Mesendoderm (in vitro differentiated cells): ENCODE results near the gene VWA8.
"Not testable (repeated sequence)": the region's sequence is repeated elsewhere in the genome, so short reads cannot be mapped to it uniquely, and the experiment has no call there.

Source experiments
- DNase-seq: peaks from one replicate; pipeline ENCODE4 v3.0.0; 2013
- H2AK5ac ChIP-seq: 2 replicates; pipeline ENCODE4 v1.6.1; 2013; ENCODE audit warnings: low read length, inconsistent platforms
- H2BK120ac ChIP-seq: 2 replicates; pipeline ENCODE4 v1.6.1; 2013; ENCODE audit warnings: low read depth, mild to moderate bottlenecking, low read length, moderate library complexity, mixed read lengths
- H2BK15ac ChIP-seq: replicated peaks from 2 replicates; pipeline ENCODE4 v1.6.1; 2013; ENCODE audit warnings: low read depth, mild to moderate bottlenecking, moderate library complexity
- H2BK5ac ChIP-seq: 2 replicates; pipeline ENCODE4 v1.6.1; 2013; ENCODE audit warnings: low read length, inconsistent platforms
- H3K18ac ChIP-seq: 2 replicates; pipeline ENCODE4 v1.6.1; 2013; ENCODE audit warnings: mild to moderate bottlenecking, low read length, mixed read lengths
- H3K23ac ChIP-seq: one replicate; pipeline ENCODE4 v1.6.1; 2013; ENCODE audit warnings: low read length
- H3K27ac ChIP-seq: 2 replicates; pipeline ENCODE4 v1.5.1; 2013; ENCODE audit warnings: low read depth, mild to moderate bottlenecking, inconsistent platforms, low read length, moderate library complexity
- H3K27me3 ChIP-seq: 2 replicates; pipeline ENCODE4 v1.6.1; 2013; ENCODE audit warnings: low read length, control low read depth, mild to moderate bottlenecking, inconsistent platforms; ENCODE audit not compliant: insufficient read depth, poor library complexity
- H3K36me3 ChIP-seq: 2 replicates; pipeline ENCODE4 v1.6.1; 2013; ENCODE audit warnings: low read length, inconsistent platforms; ENCODE audit not compliant: control insufficient read depth, insufficient read depth
- H3K4ac ChIP-seq: one replicate; pipeline ENCODE4 v1.6.1; 2013; ENCODE audit warnings: low read depth, mild to moderate bottlenecking, low read length, moderate library complexity
- H3K4me1 ChIP-seq: 2 replicates; pipeline ENCODE4 v1.6.1; 2013; ENCODE audit warnings: low read depth, low read length, inconsistent platforms; ENCODE audit not compliant: control insufficient read depth
- H3K4me2 ChIP-seq: 2 replicates; pipeline ENCODE4 v1.6.1; 2013; ENCODE audit warnings: low read length
- H3K4me3 ChIP-seq: 2 replicates; pipeline ENCODE4 v1.5.1; 2013; ENCODE audit warnings: mild to moderate bottlenecking, low read length
- H3K56ac ChIP-seq: one replicate; pipeline ENCODE4 v1.6.1; 2013; ENCODE audit warnings: low read length
- H3K79me1 ChIP-seq: 2 replicates; pipeline ENCODE4 v1.6.1; 2013; ENCODE audit warnings: low read length, inconsistent platforms
- H3K79me2 ChIP-seq: 2 replicates; pipeline ENCODE4 v1.6.1; 2013; ENCODE audit warnings: mild to moderate bottlenecking, low read length; ENCODE audit not compliant: control insufficient read depth, insufficient read depth
- H3K9ac ChIP-seq: 2 replicates; pipeline ENCODE4 v1.6.1; 2013; ENCODE audit warnings: low read length, inconsistent platforms
- H4K5ac ChIP-seq: one replicate; pipeline ENCODE4 v1.6.1; 2013; ENCODE audit warnings: low read length
- H4K8ac ChIP-seq: one replicate; pipeline ENCODE4 v1.6.1; 2013; ENCODE audit warnings: low read depth, mild to moderate bottlenecking, control low read depth, low read length, moderate library complexity
- WGBS: extraction: QIAGEN DNeasy Blood & Tissue Kit; methylation state at CpG from one replicate; pipeline ENCODE4 v1.1.7; 2013; ENCODE audit warnings: low lambda C conversion rate, missing lambda C conversion rate; ENCODE audit not compliant: insufficient coverage; ENCODE audit errors: extremely low coverage; 5-methylcytosine and 5-hydroxymethylcytosine counted together

VWA8 gene

DNA sequence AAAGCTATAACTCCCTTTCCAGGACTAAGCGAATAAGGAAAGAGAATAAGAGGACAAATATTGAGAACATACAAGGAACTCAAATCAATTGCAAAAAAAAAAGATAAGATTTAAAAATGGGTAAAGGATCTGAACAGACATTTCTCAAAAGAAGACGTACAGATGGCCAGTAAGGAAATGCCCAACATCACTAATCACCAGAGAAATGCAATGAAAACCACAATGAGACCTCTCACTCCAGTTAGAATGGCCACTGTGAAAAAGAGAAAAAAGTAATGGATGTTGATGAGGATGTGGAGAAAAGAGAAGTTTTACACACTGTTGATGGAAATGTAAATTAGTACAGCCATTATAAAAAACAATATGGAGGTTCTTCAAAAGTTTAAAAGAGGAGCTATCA is 63.8 kb downstream of the VWA8 start:
- Histone ChIP-seq H3K4me3 (no peak overlapping the region), H3K18ac (no peak overlapping the region), H3K4ac (no peak overlapping the region), H2BK15ac (no peak overlapping the region), H4K8ac (no peak overlapping the region), H3K27ac (no peak overlapping the region), H3K4me1 (no peaks in the 10 kb centered on the region), H3K79me1 (no peaks in the 10 kb centered on the region), H2BK120ac (no peak overlapping the region), H3K36me3 (no peaks in the 10 kb centered on the region), H3K56ac (no peak overlapping the region), H3K27me3 (no peaks in the 10 kb centered on the region), H3K23ac (no peak overlapping the region), H2AK5ac (no peak overlapping the region), H3K79me2 (no peaks in the 10 kb centered on the region), H3K9ac (no peak overlapping the region), H3K4me2 (no peak overlapping the region), H4K5ac (no peak overlapping the region), H2BK5ac (no peak overlapping the region)
- no peak for DNase-seq
- no CpG with 5 or more reads among the region's 2 CpGs for WGBS

GRCh38 chr13:41895478-41895877 is 65.4 kb downstream of the VWA8 start:
- Histone ChIP-seq H3K27me3 (no peaks in the 10 kb centered on the region), H3K23ac (no peak overlapping the region), H3K56ac (no peak overlapping the region), H2AK5ac (no peak overlapping the region), H3K4me1 (no peaks in the 10 kb centered on the region), H4K8ac (no peak overlapping the region), H3K79me1 (no peaks in the 10 kb centered on the region), H3K36me3 (no peaks in the 10 kb centered on the region), H3K27ac (no peak overlapping the region), H3K9ac (no peak overlapping the region), H3K18ac (no peak overlapping the region), H2BK15ac (no peak overlapping the region), H3K79me2 (no peaks in the 10 kb centered on the region), H4K5ac (no peak overlapping the region), H3K4me3 (no peak overlapping the region), H2BK120ac (no peak overlapping the region), H2BK5ac (no peak overlapping the region), H3K4ac (no peak overlapping the region), H3K4me2 (no peak overlapping the region)
- WGBS: no CpG with 5 or more reads among the region's 1 CpG
- DNase-seq: no peak

- Histone ChIP-seq H2BK15ac (no peak overlapping the region), H3K4ac (no peak overlapping the region), H3K9ac (no peak overlapping the region), H2AK5ac (no peak overlapping the region), H3K4me2 (no peak overlapping the region), H4K5ac (no peak overlapping the region), H3K18ac (no peak overlapping the region), H3K79me1 (no peaks in the 10 kb centered on the region), H2BK5ac (no peak overlapping the region), H3K27me3 (no peaks in the 10 kb centered on the region), H3K56ac (no peak overlapping the region), H4K8ac (no peak overlapping the region), H3K27ac (no peak overlapping the region), H3K23ac (no peak overlapping the region), H3K4me1 (no peaks in the 10 kb centered on the region), H2BK120ac (no peak overlapping the region), H3K36me3 (no peaks in the 10 kb centered on the region), H3K79me2 (no peaks in the 10 kb centered on the region), H3K4me3 (no peak overlapping the region)
- no peak for DNase-seq
- no CpG with 5 or more reads among the region's 4 CpGs for WGBS
Measured at GRCh38 chr13:41891119-41891518, 69.8 kb downstream of the VWA8 start.

DNA sequence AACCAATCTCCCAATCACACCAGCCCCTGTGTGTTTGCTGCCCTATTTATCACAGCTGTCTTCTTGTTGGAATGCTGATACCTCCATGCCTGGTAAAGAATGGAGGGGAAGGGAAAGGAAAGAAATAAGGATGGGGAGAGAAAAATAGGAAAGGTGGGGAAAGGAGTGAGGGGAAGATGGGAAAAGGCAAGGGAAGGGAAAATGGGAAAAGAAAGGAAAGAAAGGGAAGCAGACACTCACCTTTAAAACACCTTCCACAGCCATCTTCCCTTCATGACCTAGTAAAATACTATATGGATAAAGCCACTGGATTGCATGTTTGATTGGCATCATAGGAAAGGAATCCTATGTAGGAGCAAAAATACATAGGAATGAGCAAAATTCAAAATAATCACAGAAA is 77.8 kb downstream of the VWA8 start:
- Histone ChIP-seq H3K36me3 (no peaks in the 10 kb centered on the region), H3K18ac (no peak overlapping the region), H3K4ac (no peak overlapping the region), H3K4me2 (no peak overlapping the region), H3K27me3 (no peaks in the 10 kb centered on the region), H2BK15ac (no peak overlapping the region), H2AK5ac (no peak overlapping the region), H2BK5ac (no peak overlapping the region), H3K56ac (no peak overlapping the region), H3K79me2 (no peaks in the 10 kb centered on the region), H3K4me3 (no peak overlapping the region), H3K23ac (no peak overlapping the region), H3K79me1 (no peaks in the 10 kb centered on the region), H3K4me1 (no peaks in the 10 kb centered on the region), H2BK120ac (no peak overlapping the region), H3K27ac (no peak overlapping the region), H4K8ac (no peak overlapping the region), H4K5ac (no peak overlapping the region), H3K9ac (no peak overlapping the region)
- no peak for DNase-seq

- H3K79me1 ChIP-seq, H3K9ac ChIP-seq, H3K18ac ChIP-seq, H3K27me3 ChIP-seq, DNase-seq, H3K56ac ChIP-seq, H3K4me3 ChIP-seq, H2AK5ac ChIP-seq, H3K23ac ChIP-seq, H3K4ac ChIP-seq, H2BK5ac ChIP-seq, H3K27ac ChIP-seq, H3K4me2 ChIP-seq, H2BK120ac ChIP-seq, H3K79me2 ChIP-seq, H2BK15ac ChIP-seq, H4K8ac ChIP-seq, H4K5ac ChIP-seq, H3K4me1 ChIP-seq, H3K36me3 ChIP-seq: not testable (repeated sequence)
- no CpG with 5 or more reads among the region's 32 CpGs for WGBS
Measured at GRCh38 chr13:41881890-41882289, 79.0 kb downstream of the VWA8 start.

- no peaks in the 10 kb centered on the region for H3K79me1 ChIP-seq
- H3K27me3 ChIP-seq: no peaks in the 10 kb centered on the region
- DNase-seq: no peak
- no peak overlapping the region for H2BK15ac ChIP-seq
- H3K9ac ChIP-seq: no peak overlapping the region
- no peak overlapping the region for H3K27ac ChIP-seq
- no peak overlapping the region for H3K4ac ChIP-seq
- no CpG with 5 or more reads among the region's 1 CpG for WGBS
- H3K23ac ChIP-seq: no peak overlapping the region
- H3K4me2 ChIP-seq: no peak overlapping the region
- H3K4me1 ChIP-seq: no peaks in the 10 kb centered on the region
- no peak overlapping the region for H2AK5ac ChIP-seq
- H3K4me3 ChIP-seq: no peak overlapping the region
- H3K18ac ChIP-seq: no peak overlapping the region
- H2BK120ac ChIP-seq: no peak overlapping the region
- H4K5ac ChIP-seq: no peak overlapping the region
- no peak overlapping the region for H3K56ac ChIP-seq
- H4K8ac ChIP-seq: no peak overlapping the region
- H3K79me2 ChIP-seq: no peaks in the 10 kb centered on the region
- no peaks in the 10 kb centered on the region for H3K36me3 ChIP-seq
- H2BK5ac ChIP-seq: no peak overlapping the region
Measured at GRCh38 chr13:41880966-41881365, 79.9 kb downstream of the VWA8 start.
